Thoracic aorta (tissue), 2 donors: Measurements from ENCODE around the gene UNC93B1. TPM values are rescaled to one million over a fixed set of nuclear protein-coding genes. Genes with fewer than 3 reads are reported as not detected.

ENCODE experiments used
- ATAC-seq: fragments of 150-250 bp; one replicate; pipeline ENCODE4 v1.8.0; 2017; ENCODE audit warnings: low read depth; ENCODE audit not compliant: insufficient number of reproducible peaks, low FRiP score
- DNase-seq: peaks from one replicate; pipeline ENCODE4 v3.0.0-alpha.2; 2020; ENCODE audit warnings: low spot score
- H3K27ac ChIP-seq, 2 donors: fragments of 200-600 bp; sonication (generic); 1 replicate in 1 of 2; 2 replicates in 1 of 2; pipeline ENCODE4 v1.5.1; 2016; ENCODE audit warnings: mild to moderate bottlenecking in 2 of 2, moderate library complexity in 2 of 2
- H3K27me3 ChIP-seq: fragments of 200-600 bp; sonication (generic); replicated peaks from 2 replicates; pipeline ENCODE4 v1.6.0; 2016; ENCODE audit warnings: mild to moderate bottlenecking; ENCODE audit not compliant: insufficient read depth
- H3K36me3 ChIP-seq: fragments of 200-600 bp; sonication (generic); one replicate; pipeline ENCODE4 v1.5.1; 2016
- H3K4me1 ChIP-seq, 2 donors: fragments of 200-600 bp; sonication (generic); 1 replicate in 1 of 2; 2 replicates in 1 of 2; pipeline versions ENCODE4 v1.5.1 to v1.6.0; 2016; ENCODE audit warnings: low read depth in 2 of 2, mild to moderate bottlenecking in 1 of 2; ENCODE audit not compliant: control insufficient read depth in 1 of 2
- H3K4me3 ChIP-seq: fragments of 200-600 bp; sonication (generic); 2 replicates; pipeline ENCODE4 v1.5.1; 2016; ENCODE audit warnings: mild to moderate bottlenecking
- H3K9me3 ChIP-seq: fragments of 200-600 bp; sonication (generic); 2 replicates; pipeline ENCODE4 v1.5.1; 2016
- total RNA-seq, 2 donors: library from RNA; depleted of rRNA; stranded (reverse); fragments of >200 nt; gene quantifications; one replicate each; pipeline versions ENCODE4 v1.1.0 to v1.2.3, GENCODE V29; 2016
- TF ChIP-seq, protein P1 (sequence below): fragments of 200-600 bp; sonication (generic); IDR thresholded peaks from one replicate; pipeline ENCODE4 v1.5.1; 2019; ENCODE audit warnings: antibody characterized with exemption

UNC93B1 gene
- total RNA-seq, 2 donors from 2014 or later, result 39.6 to 72.4 TPM

DNA sequence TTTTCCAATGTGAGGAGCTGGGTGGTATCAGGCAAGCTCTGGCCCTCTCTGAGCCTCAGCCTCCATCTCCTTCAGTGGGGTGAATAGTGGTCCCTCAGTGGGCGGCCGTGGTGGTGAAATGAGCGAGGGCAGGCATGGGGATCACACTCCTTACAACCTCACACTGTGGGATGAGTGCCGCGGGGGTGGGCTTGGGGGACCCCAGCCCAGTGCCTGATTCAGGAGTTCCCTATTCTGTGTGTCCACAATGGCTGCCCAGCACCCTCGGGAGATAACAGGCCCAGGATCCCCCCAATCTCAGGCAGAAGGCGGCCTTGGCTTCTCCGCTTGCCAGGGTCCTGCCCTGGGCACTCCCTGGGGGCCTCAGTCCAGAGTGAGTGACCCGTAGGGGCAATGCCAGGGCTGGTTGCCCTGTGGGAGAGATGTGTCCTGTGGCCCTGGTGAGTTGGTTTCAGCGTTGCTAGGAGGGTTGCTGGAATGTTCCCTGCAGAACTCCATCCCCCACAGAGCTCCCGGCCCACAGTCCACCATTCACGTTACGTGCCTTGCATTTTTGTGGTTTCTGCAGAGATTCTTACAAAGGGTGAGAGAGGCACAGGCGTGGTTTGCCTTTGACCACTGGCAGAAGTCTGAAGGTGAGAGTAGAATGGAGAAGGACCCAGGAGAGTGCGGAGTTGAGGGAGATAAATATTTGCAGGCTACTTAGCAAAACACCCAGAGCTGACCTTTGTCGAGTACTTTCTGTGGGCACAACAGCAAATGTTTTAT, 9.1 kb upstream of the UNC93B1 start:
- peaks cover 9 to 27% of the 10 kb centered on the region in 2 donors for H3K4me1 ChIP-seq
- H3K4me3 ChIP-seq, result no peak overlapping the region
- no peaks in the 10 kb centered on the region for H3K36me3 ChIP-seq
- no peaks in the 10 kb centered on the region for H3K27me3 ChIP-seq
- TF ChIP-seq, protein P1, sequence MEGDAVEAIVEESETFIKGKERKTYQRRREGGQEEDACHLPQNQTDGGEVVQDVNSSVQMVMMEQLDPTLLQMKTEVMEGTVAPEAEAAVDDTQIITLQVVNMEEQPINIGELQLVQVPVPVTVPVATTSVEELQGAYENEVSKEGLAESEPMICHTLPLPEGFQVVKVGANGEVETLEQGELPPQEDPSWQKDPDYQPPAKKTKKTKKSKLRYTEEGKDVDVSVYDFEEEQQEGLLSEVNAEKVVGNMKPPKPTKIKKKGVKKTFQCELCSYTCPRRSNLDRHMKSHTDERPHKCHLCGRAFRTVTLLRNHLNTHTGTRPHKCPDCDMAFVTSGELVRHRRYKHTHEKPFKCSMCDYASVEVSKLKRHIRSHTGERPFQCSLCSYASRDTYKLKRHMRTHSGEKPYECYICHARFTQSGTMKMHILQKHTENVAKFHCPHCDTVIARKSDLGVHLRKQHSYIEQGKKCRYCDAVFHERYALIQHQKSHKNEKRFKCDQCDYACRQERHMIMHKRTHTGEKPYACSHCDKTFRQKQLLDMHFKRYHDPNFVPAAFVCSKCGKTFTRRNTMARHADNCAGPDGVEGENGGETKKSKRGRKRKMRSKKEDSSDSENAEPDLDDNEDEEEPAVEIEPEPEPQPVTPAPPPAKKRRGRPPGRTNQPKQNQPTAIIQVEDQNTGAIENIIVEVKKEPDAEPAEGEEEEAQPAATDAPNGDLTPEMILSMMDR, result no peak
- DNase-seq (no peak), ATAC-seq (no peak)
- H3K27ac ChIP-seq, result peak overlapping the region; percentile 11 to 12
- no peaks in the 10 kb centered on the region for H3K9me3 ChIP-seq

DNA sequence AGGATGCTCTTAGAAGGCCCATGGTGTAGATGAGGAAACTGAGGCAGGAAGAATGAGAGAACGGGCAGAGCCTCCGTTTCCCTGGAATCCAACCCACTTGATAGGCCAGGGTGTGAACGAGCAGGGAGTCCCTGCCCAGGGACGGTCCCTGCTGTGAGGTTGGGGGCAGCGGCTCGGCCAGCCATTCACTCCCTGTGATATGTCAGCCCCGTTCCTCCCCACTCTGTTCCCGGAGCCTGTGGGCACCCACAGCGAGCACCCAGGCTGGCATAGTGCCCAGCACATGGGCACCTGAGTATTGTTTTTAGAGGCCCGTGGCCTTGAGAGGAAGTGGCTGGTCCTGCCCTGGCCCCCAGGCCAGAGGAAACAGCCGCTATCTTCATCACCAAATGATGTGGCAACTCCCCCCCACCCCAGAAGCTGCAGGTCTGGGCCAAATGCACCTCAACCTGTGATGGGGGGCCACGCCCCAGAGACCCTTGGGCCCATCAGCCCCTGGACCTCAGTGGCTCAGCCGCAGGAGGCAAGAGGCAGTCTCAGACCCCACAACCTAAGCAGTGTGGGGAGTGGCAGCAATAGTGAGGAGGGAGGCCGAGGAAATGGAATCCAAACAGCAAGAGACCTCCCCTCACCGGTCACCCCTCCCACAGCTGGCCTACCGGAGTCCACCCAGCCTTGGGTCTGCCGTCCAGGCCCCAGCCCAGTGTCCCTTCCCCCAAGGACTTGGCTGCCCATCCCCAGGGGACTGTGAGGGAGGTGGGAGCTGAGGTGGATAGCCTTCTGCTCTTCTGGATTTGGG, 8.3 kb upstream of the UNC93B1 start:
- DNase-seq (no peak), ATAC-seq (no peak)
- peak overlapping the region in 1 of 2 donors; percentile 82 for H3K27ac ChIP-seq
- H3K4me1 ChIP-seq, result peaks cover 9 to 27% of the 10 kb centered on the region in 2 donors
- TF ChIP-seq, protein P1, result no peak
- no peaks in the 10 kb centered on the region for H3K9me3 ChIP-seq
- H3K27me3 ChIP-seq, result no peaks in the 10 kb centered on the region
- no peak overlapping the region for H3K4me3 ChIP-seq
- H3K36me3 ChIP-seq, result no peaks in the 10 kb centered on the region

DNA sequence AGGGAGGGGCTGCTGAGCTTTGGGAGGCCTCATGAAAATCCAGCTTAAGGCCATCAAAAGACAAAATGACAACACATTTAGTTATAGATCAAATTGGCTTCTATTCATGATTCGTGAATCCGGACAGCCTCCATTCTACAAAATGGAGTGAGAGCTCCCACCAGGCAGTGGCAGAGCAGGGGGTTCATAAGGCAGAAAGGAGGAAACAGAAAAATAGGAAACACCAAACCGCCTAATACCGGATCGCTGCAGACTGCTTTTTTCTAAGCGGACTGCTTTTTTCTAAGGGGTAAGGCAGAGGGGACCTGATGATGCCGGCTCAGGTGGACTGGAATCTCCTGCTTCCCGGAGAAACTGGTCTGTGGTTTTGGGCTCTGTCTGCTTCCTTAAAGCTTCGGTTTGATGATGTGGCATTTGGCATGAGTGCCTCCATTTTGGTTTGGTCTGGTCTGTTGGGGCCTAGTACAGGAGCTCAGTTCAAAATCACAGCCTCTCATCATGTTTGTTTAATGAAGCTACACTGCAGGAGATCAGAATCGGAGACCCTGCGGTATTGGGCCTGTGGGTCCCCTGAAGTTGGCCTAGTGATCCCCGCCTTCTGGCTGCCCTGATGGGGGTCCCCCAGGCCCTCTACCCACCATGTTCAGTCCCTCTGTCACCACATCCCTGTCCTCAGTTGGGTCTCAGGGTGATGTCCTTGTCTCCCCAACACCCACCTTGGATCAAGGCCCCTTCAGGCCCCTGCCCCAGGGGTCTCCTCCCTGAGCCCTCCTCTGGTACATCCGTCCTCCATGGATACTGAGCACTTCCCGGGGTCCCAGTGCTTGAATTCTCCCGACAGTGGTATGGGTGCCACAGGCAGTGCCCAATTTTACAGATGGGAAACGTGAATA, 7.4 kb upstream of the UNC93B1 start:
- Histone ChIP-seq H3K27ac (peak overlapping the region; percentile 82), H3K9me3 (no peaks in the 10 kb centered on the region), H3K4me1 (peaks cover 9 to 27% of the 10 kb centered on the region in 2 donors), H3K36me3 (no peaks in the 10 kb centered on the region), H3K4me3 (peak overlapping the region; percentile 71), H3K27me3 (no peaks in the 10 kb centered on the region)
- ATAC-seq (no peak), DNase-seq (no peak)
- TF ChIP-seq, protein P1, result no peak

DNA sequence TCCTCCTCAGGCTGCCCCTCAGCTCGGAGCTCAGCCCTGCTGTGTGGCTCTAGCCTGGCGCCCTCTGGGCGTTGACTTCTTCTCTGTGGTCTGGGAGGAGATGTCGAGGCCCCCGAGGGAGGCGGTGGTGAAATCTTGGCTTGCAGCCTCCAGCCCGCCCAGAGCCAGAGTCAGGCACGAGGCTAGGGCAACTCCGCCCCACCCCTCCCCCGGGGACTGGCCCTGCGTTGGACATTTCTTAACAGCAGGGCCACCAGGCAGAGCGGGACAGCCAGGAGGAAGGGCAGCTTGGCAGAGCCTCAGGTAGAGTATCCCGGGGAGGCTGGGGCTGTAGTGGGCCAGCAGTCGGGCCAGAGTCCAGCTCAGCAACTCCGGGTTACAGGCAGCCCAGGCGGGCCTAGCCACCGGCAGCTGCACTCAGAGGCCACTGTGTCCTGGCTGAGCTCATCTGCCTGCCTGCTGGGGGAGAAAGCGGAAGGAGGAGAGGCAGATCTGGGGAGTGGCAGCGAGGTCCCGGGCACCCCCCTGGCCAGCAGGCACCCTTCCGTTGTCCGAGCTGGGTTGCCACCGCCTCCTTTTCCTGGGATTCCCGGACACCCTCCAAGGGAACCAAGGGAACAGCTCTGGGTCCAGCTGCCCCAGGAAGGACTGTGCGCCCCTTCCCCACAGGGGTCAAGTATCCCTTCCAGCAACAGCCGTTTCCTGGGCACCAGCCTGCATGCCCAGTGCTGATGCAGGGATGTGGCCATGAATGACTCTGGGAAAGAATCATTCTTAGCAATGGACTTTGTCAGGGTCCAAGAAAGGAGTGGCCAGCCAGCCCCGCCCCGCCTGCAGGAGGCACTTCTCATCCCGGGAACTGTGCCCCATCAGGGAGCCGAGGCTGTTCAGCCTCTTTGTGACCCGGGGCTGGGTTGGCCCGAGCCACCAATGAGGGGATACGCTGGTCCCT, 6.5 kb upstream of the UNC93B1 start, which contains the start of gene ALDH3B1:
Gene ALDH3B1 (plus strand): TSS at position 238 of the 952 bp plus-strand sequence. CDS start 4,971 bp downstream, outside the sequence.
- H3K4me3 ChIP-seq, result peak within 1 kb of the TSS; percentile 71
- H3K36me3 ChIP-seq, result no peaks in the 10 kb centered on the region
- TF ChIP-seq, protein P1, result no peak
- H3K27ac ChIP-seq, result peak within 1 kb of the TSS; percentile 82
- H3K4me1 ChIP-seq, result peaks cover 9 to 27% of the 10 kb centered on the region in 2 donors
- DNase-seq (peak; percentile 58), ATAC-seq (peak; percentile 62)
- H3K27me3 ChIP-seq, result no peaks in the 10 kb centered on the region
- no peaks in the 10 kb centered on the region for H3K9me3 ChIP-seq
